Suprapubic skin (tissue), 4 donors: Measurements from ENCODE around the gene FBLN1. TPM values are rescaled to one million over a fixed set of nuclear protein-coding genes. Genes with fewer than 3 reads are reported as not detected.
A peak's percentile ranks its signal among the peaks of the same experiment; 100 is the strongest.

Source experiments
- DNase-seq, 2 donors: peaks; one replicate each; pipeline ENCODE4 v3.0.0-alpha.2; 2019; ENCODE audit warnings: low spot score in 2 of 2
- H3K27ac ChIP-seq: fragments of 200-600 bp; sonication (generic); one replicate; pipeline ENCODE4 v1.5.1; 2019
- H3K27me3 ChIP-seq: fragments of 200-600 bp; sonication (generic); one replicate; pipeline ENCODE4 v1.5.1; 2019
- H3K36me3 ChIP-seq: fragments of 200-600 bp; sonication (generic); one replicate; pipeline ENCODE4 v1.5.1; 2019
- H3K4me1 ChIP-seq: fragments of 200-600 bp; sonication (generic); one replicate; pipeline ENCODE4 v1.5.1; 2019
- H3K4me3 ChIP-seq: fragments of 200-600 bp; sonication (generic); one replicate; pipeline ENCODE4 v1.5.1; 2019; ENCODE audit warnings: mild to moderate bottlenecking
- H3K9me3 ChIP-seq: fragments of 200-600 bp; sonication (generic); one replicate; pipeline ENCODE4 v1.5.1; 2019
- CTCF ChIP-seq, 2 donors: fragments of 200-600 bp in 1 of 2; fragments of 450-650 bp in 1 of 2; sonication (generic) in 1 of 2; IDR thresholded peaks; one replicate each; pipeline ENCODE4 v1.5.1; 2016 to 2019; ENCODE audit warnings: antibody characterized with exemption in 2 of 2, mild to moderate bottlenecking in 1 of 2, moderate library complexity in 1 of 2
- EP300 ChIP-seq: sonication (generic); formaldehyde crosslinking; IDR thresholded peaks from one replicate; pipeline ENCODE4 v1.6.1; 2017; ENCODE audit warnings: antibody characterized with exemption
- POLR2A ChIP-seq, 2 donors: fragments of 450-650 bp; IDR thresholded peaks; one replicate each; pipeline ENCODE4 v1.6.1; 2017; ENCODE audit warnings: antibody characterized with exemption in 2 of 2, mild to moderate bottlenecking in 2 of 2, moderate library complexity in 2 of 2
- POLR2AphosphoS5 ChIP-seq, 3 donors: sonication (generic); formaldehyde crosslinking; IDR thresholded peaks; one replicate each; pipeline ENCODE4 v1.6.1; 2017; ENCODE audit warnings: antibody characterized with exemption in 3 of 3
- WGBS: methylation state at CpG from one replicate; pipeline ENCODE4 v1.1.5; 2018; 5-methylcytosine and 5-hydroxymethylcytosine counted together
- total RNA-seq, 4 donors: library from RNA; depleted of rRNA; stranded (reverse); fragments of >200 nt; gene quantifications; one replicate each; pipeline ENCODE4 v1.1.0, GENCODE V29; 2016

Gene FBLN1
- total RNA-seq, 4 donors from 2014 or later: 111 to 174 (median 139) TPM

GRCh38 chr22:45518580-45518991 is 15.9 kb downstream of the FBLN1 start:
- H3K4me1 ChIP-seq: peaks cover 40% of the 10 kb centered on the region
- H3K27ac ChIP-seq: no peak overlapping the region

GRCh38 chr22:45521178-45521577 is 18.5 kb downstream of the FBLN1 start:
- 93% methylated on average over 3 of the region's 5 CpGs for WGBS
- Histone ChIP-seq H3K27ac (no peak overlapping the region), H3K27me3 (no peaks in the 10 kb centered on the region), H3K4me3 (no peak overlapping the region), H3K36me3 (no peaks in the 10 kb centered on the region), H3K4me1 (peaks cover 39% of the 10 kb centered on the region), H3K9me3 (no peaks in the 10 kb centered on the region)
- no peak for TF ChIP-seq POLR2AphosphoS5 (IDR thresholded peaks at IDR 0.05)
- TF ChIP-seq CTCF (IDR thresholded peaks at IDR 0.05): no peak
- TF ChIP-seq EP300: no peak
- TF ChIP-seq POLR2A (IDR thresholded peaks at IDR 0.05): no peak
- no peak for DNase-seq

More at GRCh38 chr22:45518580-45518991, 15.9 kb downstream of the FBLN1 start:
- WGBS: 63% methylated on average over 15 of the region's 17 CpGs
- DNase-seq: no peak
- no peaks in the 10 kb centered on the region for H3K9me3 ChIP-seq
- TF ChIP-seq EP300 (no peak), POLR2AphosphoS5 (IDR thresholded peaks at IDR 0.05) (no peak), CTCF (IDR thresholded peaks at IDR 0.05) (no peak), POLR2A (IDR thresholded peaks at IDR 0.05) (no peak)
- no peaks in the 10 kb centered on the region for H3K36me3 ChIP-seq
- no peaks in the 10 kb centered on the region for H3K27me3 ChIP-seq
- H3K4me3 ChIP-seq: no peak overlapping the region

GRCh38 chr22:45522462-45522861 is 19.8 kb downstream of the FBLN1 start:
- H3K27ac ChIP-seq: no peak overlapping the region

GRCh38 chr22:45524157-45524556 is 21.5 kb downstream of the FBLN1 start:
- H3K9me3 ChIP-seq: no peaks in the 10 kb centered on the region
- WGBS: no CpG with 5 or more reads among the region's 6 CpGs
- no peak for DNase-seq
- peaks cover 10% of the 10 kb centered on the region for H3K36me3 ChIP-seq
- peaks cover 47% of the 10 kb centered on the region for H3K4me1 ChIP-seq
- no peak overlapping the region for H3K4me3 ChIP-seq
- no peaks in the 10 kb centered on the region for H3K27me3 ChIP-seq
- TF ChIP-seq CTCF (IDR thresholded peaks at IDR 0.05): no peak
- no peak for TF ChIP-seq POLR2A (IDR thresholded peaks at IDR 0.05)
- no peak for TF ChIP-seq EP300
- no peak for TF ChIP-seq POLR2AphosphoS5 (IDR thresholded peaks at IDR 0.05)
- H3K27ac ChIP-seq: peak overlapping the region; percentile 84

More at GRCh38 chr22:45522462-45522861, 19.8 kb downstream of the FBLN1 start:
- Histone ChIP-seq H3K4me1 (peaks cover 41% of the 10 kb centered on the region), H3K4me3 (no peak overlapping the region), H3K9me3 (no peaks in the 10 kb centered on the region), H3K27me3 (no peaks in the 10 kb centered on the region), H3K36me3 (no peaks in the 10 kb centered on the region)
- 54% methylated on average over 5 of the region's 5 CpGs for WGBS
- TF ChIP-seq CTCF (IDR thresholded peaks at IDR 0.05) (no peak), POLR2A (IDR thresholded peaks at IDR 0.05) (no peak), POLR2AphosphoS5 (IDR thresholded peaks at IDR 0.05) (no peak), EP300 (no peak)
- DNase-seq: no peak

GRCh38 chr22:45524966-45525365 is 22.3 kb downstream of the FBLN1 start:
- Histone ChIP-seq H3K27me3 (no peaks in the 10 kb centered on the region), H3K36me3 (peaks cover 11% of the 10 kb centered on the region), H3K4me1 (peaks cover 47% of the 10 kb centered on the region), H3K4me3 (no peak overlapping the region), H3K9me3 (no peaks in the 10 kb centered on the region), H3K27ac (peak overlapping the region; percentile 84)
- WGBS: 87% methylated on average over 5 of the region's 5 CpGs
- no peak for DNase-seq
- TF ChIP-seq CTCF (IDR thresholded peaks at IDR 0.05) (no peak), POLR2A (IDR thresholded peaks at IDR 0.05) (no peak), POLR2AphosphoS5 (IDR thresholded peaks at IDR 0.05) (no peak), EP300 (no peak)
